Glutamatergic neuron (in vitro differentiated cells): ENCODE data around the gene COPS3. TPM values are rescaled to one million over a fixed set of nuclear protein-coding genes. Genes with fewer than 3 reads are reported as not detected.

Experiments used
- DNase-seq: peaks from one replicate; pipeline ENCODE4 v3.0.0; 2022
- H3K27ac Mint-ChIP-seq: one replicate; pipeline ENCODE4 v1.8.0; 2020; ENCODE audit warnings: mild to moderate bottlenecking, mixed read lengths, inconsistent platforms; ENCODE audit not compliant: unreplicated experiment
- H3K27me3 Mint-ChIP-seq: one replicate; pipeline ENCODE4 v1.8.0; 2020; ENCODE audit warnings: mild to moderate bottlenecking, moderate library complexity, mixed read lengths, inconsistent platforms; ENCODE audit not compliant: unreplicated experiment
- H3K36me3 Mint-ChIP-seq: one replicate; pipeline ENCODE4 v1.8.0; 2020; ENCODE audit warnings: mild to moderate bottlenecking, mixed read lengths, inconsistent platforms; ENCODE audit not compliant: unreplicated experiment
- H3K4me1 Mint-ChIP-seq: one replicate; pipeline ENCODE4 v1.8.0; 2020; ENCODE audit warnings: mild to moderate bottlenecking, low read depth, mixed read lengths, inconsistent platforms; ENCODE audit not compliant: unreplicated experiment
- H3K4me3 Mint-ChIP-seq: one replicate; pipeline ENCODE4 v1.8.0; 2020; ENCODE audit warnings: mild to moderate bottlenecking, mixed read lengths, inconsistent platforms; ENCODE audit not compliant: unreplicated experiment
- H3K9me3 Mint-ChIP-seq: one replicate; pipeline ENCODE4 v1.8.0; 2020; ENCODE audit warnings: mild to moderate bottlenecking, moderate library complexity, mixed read lengths, inconsistent platforms; ENCODE audit not compliant: unreplicated experiment
- total RNA-seq: library from RNA; stranded (reverse); fragmentation: NEBNext Ultra II Directional; extraction: Animal tissue kit (Norgen Biotek cat#: 25700); gene quantifications from one replicate; pipeline ENCODE4 v1.2.1, GENCODE V29; 2021; ENCODE audit not compliant: unreplicated experiment
- TF ChIP-seq, protein P1 (sequence below): fragments of 200-600 bp; sonication (generic); IDR thresholded peaks from one replicate; pipeline ENCODE4 v1.5.0; 2021; ENCODE audit not compliant: partially characterized antibody, unreplicated experiment

COPS3 gene
- total RNA-seq, 1 donor from 2014 or later = 71.7 TPM

DNA sequence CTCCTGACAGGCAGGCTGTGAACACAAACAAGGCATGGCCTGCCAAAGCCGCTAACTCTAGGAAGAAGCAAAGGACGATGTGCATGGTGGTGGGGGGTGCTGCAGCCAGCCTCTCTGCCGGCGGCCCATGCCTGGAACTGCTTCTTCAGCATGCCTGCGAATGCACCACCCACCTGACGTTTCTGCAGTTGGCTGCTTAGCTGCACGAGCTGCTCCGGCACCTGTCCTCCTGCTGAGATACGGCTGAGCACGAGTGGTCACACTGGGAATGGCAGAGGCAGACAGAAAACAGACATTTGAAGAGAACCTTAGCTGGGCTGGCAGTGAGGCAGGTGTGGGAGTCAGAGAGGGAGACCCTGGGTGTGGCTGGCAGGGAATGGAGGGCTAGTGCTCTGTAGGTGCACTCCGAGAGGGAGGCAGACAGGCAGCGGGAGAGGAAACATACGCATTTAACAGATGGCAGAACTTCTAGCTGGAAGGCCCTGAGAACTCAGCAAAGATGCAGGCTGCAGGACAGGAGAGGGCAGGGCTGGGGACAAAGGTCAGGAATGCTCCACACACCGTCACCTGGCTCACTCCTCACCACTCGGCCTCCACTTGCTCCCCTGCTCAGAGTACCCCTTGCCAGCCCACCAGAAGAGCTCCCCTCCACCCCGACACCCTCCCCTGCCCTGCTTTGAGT lies 49.3 kb downstream of the COPS3 start:
- TF ChIP-seq, protein P1, sequence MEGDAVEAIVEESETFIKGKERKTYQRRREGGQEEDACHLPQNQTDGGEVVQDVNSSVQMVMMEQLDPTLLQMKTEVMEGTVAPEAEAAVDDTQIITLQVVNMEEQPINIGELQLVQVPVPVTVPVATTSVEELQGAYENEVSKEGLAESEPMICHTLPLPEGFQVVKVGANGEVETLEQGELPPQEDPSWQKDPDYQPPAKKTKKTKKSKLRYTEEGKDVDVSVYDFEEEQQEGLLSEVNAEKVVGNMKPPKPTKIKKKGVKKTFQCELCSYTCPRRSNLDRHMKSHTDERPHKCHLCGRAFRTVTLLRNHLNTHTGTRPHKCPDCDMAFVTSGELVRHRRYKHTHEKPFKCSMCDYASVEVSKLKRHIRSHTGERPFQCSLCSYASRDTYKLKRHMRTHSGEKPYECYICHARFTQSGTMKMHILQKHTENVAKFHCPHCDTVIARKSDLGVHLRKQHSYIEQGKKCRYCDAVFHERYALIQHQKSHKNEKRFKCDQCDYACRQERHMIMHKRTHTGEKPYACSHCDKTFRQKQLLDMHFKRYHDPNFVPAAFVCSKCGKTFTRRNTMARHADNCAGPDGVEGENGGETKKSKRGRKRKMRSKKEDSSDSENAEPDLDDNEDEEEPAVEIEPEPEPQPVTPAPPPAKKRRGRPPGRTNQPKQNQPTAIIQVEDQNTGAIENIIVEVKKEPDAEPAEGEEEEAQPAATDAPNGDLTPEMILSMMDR = no peak
- Mint-ChIP-seq H3K4me1 (peaks cover 31% of the 10 kb centered on the region), H3K4me3 (peak overlapping the region; percentile 71), H3K27ac (peak overlapping the region; percentile 83), H3K27me3 (peaks cover 14% of the 10 kb centered on the region), H3K36me3 (peaks cover 6% of the 10 kb centered on the region), H3K9me3 (peaks cover 3% of the 10 kb centered on the region)
- no peak for DNase-seq

DNA sequence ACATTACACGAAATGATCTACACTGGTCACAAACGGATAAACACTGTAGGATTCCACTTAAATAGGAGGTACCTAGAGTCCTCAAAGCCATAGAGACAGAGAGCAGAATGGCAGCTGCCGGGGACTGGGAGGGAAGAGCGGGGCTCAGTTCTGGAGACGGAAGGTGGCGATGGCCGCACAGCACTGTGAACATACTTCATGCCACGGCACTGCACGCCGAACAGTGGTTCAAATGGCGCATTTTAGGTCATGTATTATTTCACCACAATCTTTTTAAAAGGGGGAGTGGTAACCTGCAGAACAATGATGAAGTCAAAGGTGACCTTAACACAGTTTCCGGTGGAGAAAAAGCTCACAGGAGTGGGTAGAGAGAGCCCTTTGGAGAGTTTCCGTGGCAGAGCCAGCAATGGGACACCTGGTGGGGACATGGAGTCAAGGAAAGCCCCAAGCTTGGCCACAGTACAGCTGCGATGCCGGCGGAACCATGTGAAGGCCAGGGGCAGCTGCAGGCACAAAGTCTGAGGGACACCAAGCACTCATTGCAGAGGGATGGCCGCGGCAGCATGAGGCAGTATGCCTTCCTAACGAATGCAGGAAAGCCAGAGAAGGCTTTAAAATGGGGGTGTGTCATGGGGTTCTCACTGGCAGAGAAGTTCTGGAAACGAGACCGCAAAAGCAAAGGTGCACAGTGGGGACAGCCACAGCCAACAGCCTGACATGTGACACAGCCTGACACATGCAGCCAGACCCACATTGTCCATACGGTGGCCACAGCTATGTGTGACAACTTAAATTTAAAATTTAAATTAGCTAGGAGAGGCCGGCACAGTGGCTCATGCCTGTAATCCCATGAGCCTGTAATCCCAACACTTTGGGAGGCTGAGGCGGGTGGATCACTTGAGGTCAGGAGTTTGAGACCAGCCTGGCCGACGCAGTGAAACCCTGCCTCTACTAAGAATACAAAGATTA lies 51.3 kb downstream of the COPS3 start:
- peak overlapping the region; percentile 79 for H3K27ac Mint-ChIP-seq
- peaks cover 3% of the 10 kb centered on the region for H3K9me3 Mint-ChIP-seq
- peaks cover 24% of the 10 kb centered on the region for H3K4me1 Mint-ChIP-seq
- H3K4me3 Mint-ChIP-seq = peak overlapping the region; percentile 78
- H3K27me3 Mint-ChIP-seq = peaks cover 4% of the 10 kb centered on the region
- TF ChIP-seq, protein P1 = no peak
- H3K36me3 Mint-ChIP-seq = peaks cover 10% of the 10 kb centered on the region
- no peak for DNase-seq

DNA sequence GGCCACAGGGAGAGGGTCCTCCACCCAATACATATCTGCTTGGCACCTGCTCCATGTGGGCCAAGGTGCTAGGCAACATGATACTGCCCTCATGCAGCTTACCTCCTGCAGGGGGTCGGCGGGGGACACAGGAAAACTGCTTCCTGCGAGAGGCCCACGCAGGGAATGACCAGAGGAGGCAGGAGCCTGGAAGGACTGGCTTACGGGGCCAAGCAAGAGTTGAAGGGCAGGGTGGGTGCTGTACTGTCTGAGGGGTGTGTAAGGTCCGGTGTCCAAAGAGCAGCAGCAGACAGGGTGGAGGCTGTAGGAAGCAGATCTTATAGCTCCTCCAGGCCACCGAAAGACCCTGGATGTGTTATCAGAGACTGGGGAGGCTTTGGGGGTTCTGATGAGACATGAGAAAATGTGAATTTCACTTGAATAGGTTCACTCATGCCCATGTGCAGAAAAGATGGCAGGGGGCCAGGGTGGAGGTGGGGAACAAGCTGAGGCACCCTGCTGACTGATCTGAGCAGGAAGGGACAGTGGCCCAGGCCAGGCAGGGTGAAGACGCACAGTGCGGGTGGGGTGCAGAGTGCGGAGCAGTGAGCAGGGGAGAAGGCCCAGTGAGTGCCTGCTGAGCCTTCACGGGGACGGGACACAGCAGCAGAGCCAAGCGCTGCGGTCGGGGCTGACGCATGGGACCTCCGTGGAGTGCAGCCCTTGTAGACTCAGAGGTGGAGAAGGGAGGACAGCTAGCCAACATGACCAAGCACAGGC lies 52.3 kb downstream of the COPS3 start:
- Mint-ChIP-seq H3K36me3 (peaks cover 16% of the 10 kb centered on the region), H3K9me3 (peaks cover 6% of the 10 kb centered on the region), H3K4me3 (peak overlapping the region; percentile 78), H3K4me1 (peaks cover 26% of the 10 kb centered on the region), H3K27me3 (peaks cover 7% of the 10 kb centered on the region), H3K27ac (peak overlapping the region; percentile 79)
- DNase-seq = no peak
- TF ChIP-seq, protein P1 = no peak

DNA sequence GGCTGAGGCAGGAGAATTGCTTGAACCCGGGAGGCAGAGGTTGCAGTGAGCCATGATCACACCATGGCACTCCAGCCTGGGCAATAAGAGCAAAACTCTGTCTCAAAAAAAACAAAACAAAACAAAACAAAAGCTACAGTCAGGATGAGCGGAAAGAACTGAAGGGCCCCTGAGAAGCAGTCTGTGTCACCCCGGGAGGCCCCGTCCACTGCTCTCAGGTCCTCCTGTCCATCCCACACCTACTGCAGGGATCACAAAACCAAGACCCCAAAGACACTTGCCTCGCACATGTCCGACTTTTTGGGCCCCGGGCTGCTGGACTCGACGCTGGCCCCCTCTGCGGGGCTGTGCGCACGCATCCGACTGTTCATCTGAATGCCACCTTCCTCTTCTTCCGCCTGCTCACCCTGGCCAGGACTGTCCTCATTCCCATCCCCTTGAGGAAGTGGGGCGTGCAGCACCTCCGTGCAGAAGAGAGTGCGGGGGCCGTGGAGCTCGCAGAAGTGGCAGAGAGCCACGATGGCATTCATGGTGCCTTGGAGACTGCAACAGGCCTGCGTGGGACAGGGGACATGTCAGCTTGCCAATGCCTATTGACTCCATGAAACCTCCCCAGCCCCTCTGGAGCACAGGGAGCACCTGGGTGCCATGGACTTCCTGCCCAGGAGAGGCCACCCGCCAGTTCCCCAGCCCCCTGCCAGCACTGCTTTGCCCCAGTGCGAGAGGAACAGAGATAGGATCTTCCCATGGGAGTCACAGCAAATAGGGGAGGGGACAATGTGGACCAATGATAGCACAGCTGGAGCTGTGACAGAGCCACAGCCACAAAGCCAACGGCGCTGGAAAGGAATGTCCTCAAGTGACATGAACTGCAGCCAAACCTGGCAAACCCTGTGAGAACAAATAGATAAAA lies 53.2 kb downstream of the COPS3 start:
- Mint-ChIP-seq H3K9me3 (peaks cover 9% of the 10 kb centered on the region), H3K27ac (peak overlapping the region; percentile 22), H3K36me3 (peaks cover 16% of the 10 kb centered on the region), H3K4me3 (no peak overlapping the region), H3K27me3 (peaks cover 14% of the 10 kb centered on the region), H3K4me1 (peaks cover 33% of the 10 kb centered on the region)
- DNase-seq = no peak
- TF ChIP-seq, protein P1 = no peak
